ENCODE data around the gene FADS6.
A peak's percentile ranks its signal among the peaks of the same experiment; 100 is the strongest.

The FADS6 gene

DNA sequence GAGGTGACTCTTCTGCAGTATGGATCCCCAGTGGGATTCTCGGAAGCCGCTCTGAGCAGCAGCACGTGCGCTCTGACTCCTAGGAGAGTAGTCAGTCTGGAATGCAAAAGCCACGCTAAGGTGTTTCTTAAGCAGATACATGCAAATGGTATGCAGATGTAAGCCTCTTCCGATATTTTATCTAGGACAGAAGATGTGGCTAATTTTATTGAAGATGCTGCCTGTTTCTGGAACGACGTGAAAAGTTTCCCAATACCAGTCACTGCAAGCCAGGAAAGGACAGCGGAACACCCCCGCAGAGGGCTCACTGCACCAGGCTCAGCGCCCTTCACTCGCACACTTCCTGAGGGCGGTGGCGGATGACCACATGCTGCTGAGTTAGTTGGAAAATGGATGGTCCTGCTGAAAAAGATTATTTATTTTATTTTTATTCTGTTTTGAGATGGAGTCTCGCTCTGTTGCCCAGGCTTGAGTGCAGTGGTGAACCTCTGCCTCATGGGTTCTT lies 10.1 kb downstream of the FADS6 start:
- Mint-ChIP-seq H3K9me3 (no peaks in the 10 kb centered on the region), H3K36me3 (ENCODE audit: low read depth) (no peaks in the 10 kb centered on the region), H3K27ac (no peak overlapping the region), H3K4me3 (no peak overlapping the region), H3K4me1 (peaks cover 11% of the 10 kb centered on the region), H3K27me3 (ENCODE audit: low read depth, poor library complexity) (peaks cover 56% of the 10 kb centered on the region)
- no peak for DNase-seq
- no peak for TF ChIP-seq CTCF (IDR thresholded peaks at IDR 0.05)

GRCh38 chr17:74882517-74883240 lies 10.8 kb downstream of the FADS6 start:
- Mint-ChIP-seq H3K27ac (no peak overlapping the region), H3K36me3 (ENCODE audit: low read depth) (no peaks in the 10 kb centered on the region), H3K9me3 (no peaks in the 10 kb centered on the region), H3K4me1 (peaks cover 12% of the 10 kb centered on the region), H3K27me3 (ENCODE audit: low read depth, poor library complexity) (peaks cover 55% of the 10 kb centered on the region), H3K4me3 (no peak overlapping the region)
- no peak for TF ChIP-seq CTCF (IDR thresholded peaks at IDR 0.05)
- DNase-seq: no peak

DNA sequence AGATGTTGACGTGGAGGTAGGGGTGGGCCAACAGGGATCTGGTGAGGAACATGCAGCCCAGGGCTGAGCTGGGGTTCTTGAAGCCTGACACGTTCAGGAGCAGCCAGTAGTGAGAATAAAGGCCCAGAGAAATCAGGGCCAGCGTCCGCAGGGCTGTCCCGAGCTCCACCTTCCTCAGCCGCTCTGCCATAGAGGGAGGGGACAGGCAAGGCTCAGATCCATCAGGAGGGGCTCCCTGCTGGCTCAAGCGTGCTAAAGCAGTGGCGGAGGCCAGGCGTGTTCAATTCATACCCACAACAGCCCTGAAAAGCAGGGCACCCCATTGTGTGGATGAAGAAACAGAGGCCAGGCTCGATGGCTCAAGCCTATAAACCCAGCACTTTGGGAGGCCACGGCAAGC lies 12.4 kb downstream of the FADS6 start:
- no peak for DNase-seq

DNA sequence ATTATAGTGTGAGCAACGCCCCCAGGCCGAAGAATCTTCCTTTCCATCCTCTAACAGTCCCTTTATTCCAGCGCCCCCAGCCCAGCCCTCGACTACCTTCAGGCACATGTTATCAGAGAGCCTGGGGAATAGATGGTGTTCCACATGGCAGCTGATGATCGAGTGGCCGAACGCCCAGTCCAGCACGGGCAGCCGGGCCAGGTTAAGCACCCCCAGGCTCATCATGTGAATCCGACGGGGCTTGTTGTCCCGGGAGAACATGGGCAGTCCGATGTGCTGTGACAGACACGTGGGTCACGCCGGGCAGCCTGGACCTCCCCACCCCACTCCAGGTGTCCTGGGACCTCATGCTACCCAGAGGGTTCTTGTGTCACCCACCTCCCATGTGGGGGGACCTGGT lies 14.1 kb downstream of the FADS6 start:
- no peak for TF ChIP-seq CTCF (IDR thresholded peaks at IDR 0.05)
- no peaks in the 10 kb centered on the region for H3K9me3 Mint-ChIP-seq
- H3K27me3 Mint-ChIP-seq (ENCODE audit: low read depth, poor library complexity): peaks cover 31% of the 10 kb centered on the region
- H3K27ac Mint-ChIP-seq: peak overlapping the region; percentile 58
- no peak overlapping the region for H3K4me3 Mint-ChIP-seq
- peaks cover 41% of the 10 kb centered on the region for H3K4me1 Mint-ChIP-seq
- no peaks in the 10 kb centered on the region for H3K36me3 Mint-ChIP-seq (ENCODE audit: low read depth)
- DNase-seq: no peak

More for the DNA sequence above, 12.4 kb downstream of the FADS6 start:
- H3K27me3 Mint-ChIP-seq (ENCODE audit: low read depth, poor library complexity): peaks cover 42% of the 10 kb centered on the region
- H3K9me3 Mint-ChIP-seq: no peaks in the 10 kb centered on the region
- no peak for TF ChIP-seq CTCF (IDR thresholded peaks at IDR 0.05)
- peaks cover 28% of the 10 kb centered on the region for H3K4me1 Mint-ChIP-seq
- no peaks in the 10 kb centered on the region for H3K36me3 Mint-ChIP-seq (ENCODE audit: low read depth)
- no peak overlapping the region for H3K27ac Mint-ChIP-seq
- H3K4me3 Mint-ChIP-seq: no peak overlapping the region

DNA sequence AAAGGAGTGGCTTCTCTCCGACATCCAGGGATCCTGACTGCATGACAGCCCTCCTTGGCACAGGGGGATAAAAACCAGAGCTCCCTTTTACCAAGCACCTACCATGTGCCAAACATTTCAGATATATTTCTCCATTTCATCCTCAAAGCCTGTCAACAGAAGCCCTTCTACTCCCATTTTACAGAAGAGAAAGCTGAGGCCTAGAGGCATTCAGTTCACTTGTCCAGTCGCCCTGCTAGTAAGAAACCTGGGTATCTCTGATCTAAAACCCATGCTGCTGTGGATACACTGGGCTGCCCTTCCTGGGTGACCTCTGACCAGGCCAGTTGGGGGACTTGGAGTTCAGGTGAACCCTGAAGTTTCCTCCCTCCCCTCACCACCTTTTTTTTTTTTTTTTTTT lies 14.8 kb downstream of the FADS6 start:
- Mint-ChIP-seq H3K36me3 (ENCODE audit: low read depth) (no peaks in the 10 kb centered on the region), H3K4me3 (no peak overlapping the region), H3K27ac (no peak overlapping the region), H3K27me3 (ENCODE audit: low read depth, poor library complexity) (peaks cover 29% of the 10 kb centered on the region), H3K4me1 (peaks cover 46% of the 10 kb centered on the region), H3K9me3 (no peaks in the 10 kb centered on the region)
- no peak for TF ChIP-seq CTCF (IDR thresholded peaks at IDR 0.05)
- DNase-seq: no peak

Measured in nephron progenitor cell (in vitro differentiated cells).